Smooth muscle cell (in vitro differentiated cells): Measurements from ENCODE around the gene RNF34. TPM values are rescaled to one million over a fixed set of nuclear protein-coding genes. Genes with fewer than 3 reads are reported as not detected.

Experiments
- DNase-seq: peaks from one replicate; lab custom pipeline; 2025; ENCODE audit not compliant: unreplicated experiment; lab: John Stamatoyannopoulos, UW
- H2AFZ ChIP-seq: fragments of 200-600 bp; sonication (generic); 2 replicates; pipeline ENCODE4 v1.6.0; 2016; ENCODE audit warnings: antibody characterized with exemption, low read depth, mild to moderate bottlenecking
- H3F3A ChIP-seq: fragments of 200-600 bp; sonication (generic); 2 replicates; pipeline ENCODE4 v1.6.0; 2017; ENCODE audit warnings: antibody characterized with exemption, low read depth
- H3K27ac ChIP-seq: fragments of 200-600 bp; sonication (generic); 2 replicates; pipeline ENCODE4 v1.5.1; 2016; ENCODE audit warnings: low read depth, mild to moderate bottlenecking
- H3K27me3 ChIP-seq: fragments of 200-600 bp; sonication (generic); 2 replicates; pipeline ENCODE4 v1.6.1; 2016; ENCODE audit warnings: low read depth, mild to moderate bottlenecking
- H3K36me3 ChIP-seq: fragments of 200-600 bp; sonication (generic); 2 replicates; pipeline ENCODE4 v1.5.1; 2016; ENCODE audit warnings: low read depth
- H3K4me1 ChIP-seq: fragments of 200-600 bp; sonication (generic); 2 replicates; pipeline ENCODE4 v1.5.1; 2016; ENCODE audit warnings: low read depth
- H3K4me2 ChIP-seq: fragments of 200-600 bp; sonication (generic); 2 replicates; pipeline ENCODE4 v1.6.0; 2016; ENCODE audit warnings: mild to moderate bottlenecking
- H3K4me3 ChIP-seq: fragments of 200-600 bp; sonication (generic); 2 replicates; pipeline ENCODE4 v1.5.1; 2016; ENCODE audit warnings: mild to moderate bottlenecking
- H3K79me2 ChIP-seq: fragments of 200-600 bp; sonication (generic); 2 replicates; pipeline ENCODE4 v1.6.0; 2016; ENCODE audit warnings: low read depth, mild to moderate bottlenecking
- H3K9ac ChIP-seq: fragments of 200-600 bp; sonication (generic); 2 replicates; pipeline ENCODE4 v1.6.0; 2016; ENCODE audit warnings: low read depth
- H3K9me3 ChIP-seq: fragments of 200-600 bp; sonication (generic); replicated peaks from 2 replicates; pipeline ENCODE4 v1.5.1; 2016; ENCODE audit warnings: low read depth
- H4K20me1 ChIP-seq: fragments of 200-600 bp; sonication (generic); 2 replicates; pipeline ENCODE4 v1.6.0; 2016; ENCODE audit warnings: low read depth
- CTCF ChIP-seq: fragments of 200-600 bp; sonication (generic); IDR thresholded peaks from 2 replicates; pipeline ENCODE4 v1.5.1; 2017; ENCODE audit warnings: borderline replicate concordance, mild to moderate bottlenecking, antibody characterized with exemption; ENCODE audit not compliant: insufficient read depth, poor library complexity, severe bottlenecking
- WGBS: methylation state at CpG from one replicate; pipeline ENCODE4 v1.1.7; 2016; ENCODE audit warnings: low lambda C conversion rate; 5-methylcytosine and 5-hydroxymethylcytosine counted together
- microRNA-seq: library from miRNA; unstranded; fragments of <30 nt; microRNA quantifications from one replicate; pipeline ENCODE4, GENCODE V29; 2016; ENCODE audit warnings: borderline number of aligned reads
- polyA plus RNA-seq: library from polyadenylated mRNA; unstranded; fragments of >200 nt; fragmentation: Nextera tagmentation; extraction: Ambion mirVana; gene quantifications from 2 replicates; pipeline ENCODE4 v1.2.1, GENCODE V29; 2016
- total RNA-seq: library from RNA; depleted of rRNA; stranded (reverse); fragments of >200 nt; gene quantifications from 2 replicates; pipeline ENCODE4 v1.2.3, GENCODE V29; 2014

RNF34 gene
- total and polyA plus RNA-seq, 2 experiments from 2014 or later = 19.4 to 24.0 TPM

- H3K9me3 ChIP-seq = no peaks in the 10 kb centered on the region
- 63% methylated on average over 4 of the region's 4 CpGs for WGBS
Observed at GRCh38 chr12:121468499-121468801, 68.5 kb downstream of the RNF34 start.

GRCh38 chr12:121470751-121471150 lies 70.8 kb downstream of the RNF34 start:
- WGBS = 91% methylated on average over 2 of the region's 2 CpGs
- no peak for TF ChIP-seq CTCF
- no peaks in the 10 kb centered on the region for H3K36me3 ChIP-seq

More at GRCh38 chr12:121468499-121468801, 68.5 kb downstream of the RNF34 start:
- Histone ChIP-seq H3K4me1 (peaks cover 8% of the 10 kb centered on the region), H3K4me3 (no peak overlapping the region), H3K27ac (no peak overlapping the region), H3K79me2 (peaks cover 24% of the 10 kb centered on the region), H3K9ac (no peak overlapping the region), H3K27me3 (no peaks in the 10 kb centered on the region), H3K36me3 (no peaks in the 10 kb centered on the region), H3F3A (peaks cover 8% of the 10 kb centered on the region), H3K4me2 (peak overlapping the region; percentile 98), H2AFZ (no peak overlapping the region), H4K20me1 (peaks cover 27% of the 10 kb centered on the region)
- TF ChIP-seq CTCF = no peak
- DNase-seq = no peak

GRCh38 chr12:121472150-121472905 lies 72.4 kb downstream of the RNF34 start:
- WGBS = 87% methylated on average over 7 of the region's 7 CpGs
- no peak overlapping the region for H3K9ac ChIP-seq
- no peak overlapping the region for H3K27ac ChIP-seq
- no peak overlapping the region for H2AFZ ChIP-seq
- H3K36me3 ChIP-seq = no peaks in the 10 kb centered on the region
- H3K27me3 ChIP-seq = no peaks in the 10 kb centered on the region
- no peaks in the 10 kb centered on the region for H4K20me1 ChIP-seq
- no peak overlapping the region for H3K4me2 ChIP-seq
- no peak overlapping the region for H3K4me3 ChIP-seq
- peaks cover 8% of the 10 kb centered on the region for H3F3A ChIP-seq
- H3K79me2 ChIP-seq = no peaks in the 10 kb centered on the region
- no peak for TF ChIP-seq CTCF
- H3K9me3 ChIP-seq = no peaks in the 10 kb centered on the region
- no peaks in the 10 kb centered on the region for H3K4me1 ChIP-seq
- DNase-seq = no peak

More at GRCh38 chr12:121470751-121471150, 70.8 kb downstream of the RNF34 start:
- Histone ChIP-seq H3F3A (peaks cover 8% of the 10 kb centered on the region), H3K4me1 (peaks cover 3% of the 10 kb centered on the region), H3K4me3 (no peak overlapping the region), H3K4me2 (no peak overlapping the region), H3K27me3 (no peaks in the 10 kb centered on the region), H3K9me3 (no peaks in the 10 kb centered on the region), H3K9ac (no peak overlapping the region), H3K79me2 (peaks cover 1% of the 10 kb centered on the region), H4K20me1 (peaks cover 4% of the 10 kb centered on the region), H2AFZ (no peak overlapping the region), H3K27ac (no peak overlapping the region)
- no peak for DNase-seq

Small RNAs within 50 kb of the gene (microRNA-seq; reads per million reads assigned to microRNA genes)
- gene MIR7107 = not detected

Other genes starting within 250 kb of the RNF34 start
- gene P2RX4, start 190.0 kb upstream of the RNF34 start, total RNA-seq = 18.1 and 32.2 TPM in 2 replicates
- gene P2RX4, start 190.0 kb upstream of the RNF34 start, polyA plus RNA-seq = 16.8 and 20.6 TPM in 2 replicates
- gene CAMKK2, start 103.4 kb upstream of the RNF34 start, total RNA-seq = 13.3 and 16.4 TPM in 2 replicates
- 19.9 and 23.4 TPM in 2 replicates for gene CAMKK2, start 103.4 kb upstream of the RNF34 start, polyA plus RNA-seq
- gene ANAPC5, start 47.7 kb upstream of the RNF34 start, total RNA-seq = 109 and 119 TPM in 2 replicates
- gene ANAPC5, start 47.7 kb upstream of the RNF34 start, polyA plus RNA-seq = 114 and 121 TPM in 2 replicates
- gene KDM2B, start 180.9 kb downstream of the RNF34 start, total RNA-seq = 19.9 and 34.9 TPM in 2 replicates
- 16.3 and 22.6 TPM in 2 replicates for gene KDM2B, start 180.9 kb downstream of the RNF34 start, polyA plus RNA-seq
- 5.4 and 5.5 TPM in 2 replicates for gene ORAI1, start 226.4 kb downstream of the RNF34 start, total RNA-seq
- 23.4 and 24.0 TPM in 2 replicates for gene ORAI1, start 226.4 kb downstream of the RNF34 start, polyA plus RNA-seq